Measurements from ENCODE around the gene MRPL38. TPM values are rescaled to one million over a fixed set of nuclear protein-coding genes. Genes with fewer than 3 reads are reported as not detected.

The MRPL38 gene
- polyA plus RNA-seq (2011; rRNA removed) (43.4 and 53.5 TPM in 2 replicates), polyA plus RNA-seq (2017; fragmentation: RNase III; extraction: RNeasy Plus Mini Kit Qiagen cat#74134 plus additional on column Dnase treatment) (102 to 105 TPM (median 104 TPM) in 3 replicates), polyA minus RNA-seq (2011; rRNA and poly(A)+ RNA removed) (63.6 and 110 TPM in 2 replicates)
- polyA plus RNA-seq (2012; cell fraction: cytosol; rRNA removed), result 126 and 151 TPM in 2 replicates
- 315 and 362 TPM in 2 replicates for polyA plus RNA-seq (2012; cell fraction: nucleus; rRNA removed)

DNA sequence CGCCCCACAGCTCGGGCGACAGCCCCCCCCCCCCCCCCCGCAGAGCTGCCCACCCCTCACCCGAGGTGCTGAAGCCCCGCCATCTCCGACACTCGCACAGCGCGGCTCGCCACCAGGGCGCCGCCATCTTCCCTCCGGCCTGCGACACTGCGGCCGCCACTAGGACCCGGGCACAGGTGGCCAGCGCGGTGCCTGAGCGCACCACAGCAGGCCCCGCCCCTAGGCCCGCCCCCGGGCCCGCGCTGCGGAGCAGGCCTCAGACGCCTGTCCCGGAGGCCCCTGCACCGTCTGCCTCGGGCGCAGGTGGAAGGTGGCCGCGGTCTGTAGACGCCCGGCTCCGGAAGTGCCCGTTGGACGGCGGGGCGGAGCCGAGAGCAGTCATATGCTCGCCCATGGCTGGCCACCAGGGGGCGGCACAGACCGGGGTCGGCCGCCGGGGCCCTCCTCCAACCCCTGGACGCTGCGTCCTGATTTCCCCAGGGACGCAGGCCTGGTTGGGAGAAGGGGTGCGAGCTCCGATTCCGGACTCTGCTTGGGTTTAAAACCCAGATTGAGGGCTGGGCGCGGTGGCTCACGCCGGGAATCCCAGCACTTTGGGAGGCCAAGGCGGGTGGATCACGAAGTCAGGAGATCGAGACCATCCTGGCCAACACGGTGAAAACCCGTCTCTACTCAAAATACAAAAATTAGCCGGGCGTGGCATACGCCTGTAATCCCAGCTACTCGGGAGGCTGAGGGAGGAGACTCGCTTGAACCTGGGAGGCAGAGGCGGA lies at the start of gene MRPL38:
Gene MRPL38 (minus strand): TSS at position 136 of the 773 bp plus-strand sequence. CDS start 9 bp downstream, at position 127.
- ChIA-PET POLR2A (interaction anchor here (0.5 to 3.2 kb wide), 17 partner anchors 8 to 918 kb away, joined by 3 to 18 read pairs (median 4); partner anchors contain the start of genes ACOX1, CDR2L, FBF1 and FOXJ1), CTCF (interaction anchor here (0.5 to 22.8 kb wide), 50 partner anchors 11 to 864 kb away, joined by 3 to 513 read pairs (median 5); partner anchors contain the start of genes ACOX1, CDK3, TEN1 and TRIM47)
- FAIRE-seq, result peak; percentile 67
- TF ChIP-seq NR3C1 (IDR thresholded peaks at IDR 0.05) (no peak), EHF (CRISPR knock-in tag; IDR thresholded peaks at IDR 0.05) (no peak), TP53 (CRISPR knock-in tag; IDR thresholded peaks at IDR 0.05) (no peak), FOSB (CRISPR knock-in tag; IDR thresholded peaks at IDR 0.05) (0 out of 2 replicates have a peak, but pooled peaks have one; percentile 66), ZNF302 (CRISPR knock-in tag; IDR thresholded peaks at IDR 0.05) (no peak), BHLHE40 (IDR thresholded peaks at IDR 0.05; ENCODE audit: low read depth, low read length) (no peak), BCL3 (IDR thresholded peaks at IDR 0.05) (no peak), CHD4 (IDR thresholded peaks at IDR 0.05; ENCODE audit: borderline replicate concordance) (peak; percentile 63; the same call in 1 of the 2 replicates), NPAS2 (CRISPR knock-in tag; IDR thresholded peaks at IDR 0.05; ENCODE audit: borderline replicate concordance) (no peak), SMC3 (IDR thresholded peaks at IDR 0.05) (peak; percentile 94), JUN (IDR thresholded peaks at IDR 0.05) (peak; percentile 63 to 98), CEBPB (IDR thresholded peaks at IDR 0.05) (peak in 1 of 2 experiments; percentile 30; a peak in 1 of 4 replicates), FOSL2 (IDR thresholded peaks at IDR 0.05) (no peak), FOSL2 (CRISPR knock-in tag; IDR thresholded peaks at IDR 0.05) (peak; percentile 61), HDAC2 (IDR thresholded peaks at IDR 0.05) (no peak), CBX2 (IDR thresholded peaks at IDR 0.05; ENCODE audit: borderline replicate concordance, low read depth) (no peak), MAZ (IDR thresholded peaks at IDR 0.05; ENCODE audit: borderline replicate concordance, low read depth, low read length) (peak; percentile 23; the same call in 1 of the 2 replicates), SREBF2 (IDR thresholded peaks at IDR 0.05) (no peak), ZC3H11A (IDR thresholded peaks at IDR 0.05) (no peak), MAFK (IDR thresholded peaks at IDR 0.05; ENCODE audit: partially characterized antibody) (no peak), HOXB13 (CRISPR knock-in tag; IDR thresholded peaks at IDR 0.05; ENCODE audit: low read depth) (no peak), EHMT2 (IDR thresholded peaks at IDR 0.05; ENCODE audit: low read depth) (no peak), KDM5A (IDR thresholded peaks at IDR 0.05) (peak; percentile 63), ESRRA (IDR thresholded peaks at IDR 0.05; ENCODE audit: borderline replicate concordance, low read length) (peak; percentile 81), ZFP36 (IDR thresholded peaks at IDR 0.05; ENCODE audit: borderline replicate concordance, partially characterized antibody) (no peak), RARB (CRISPR knock-in tag; IDR thresholded peaks at IDR 0.05) (no peak), PHF8 (IDR thresholded peaks at IDR 0.05; ENCODE audit: borderline replicate concordance, low read depth) (peak; percentile 84), FOXS1 (CRISPR knock-in tag; IDR thresholded peaks at IDR 0.05) (no peak), NFE2L2 (conservative IDR thresholded peaks at IDR 0.05; ENCODE audit: low read length) (no peak), ZSCAN20 (CRISPR knock-in tag; IDR thresholded peaks at IDR 0.05) (no peak), ATOH8 (CRISPR knock-in tag; IDR thresholded peaks at IDR 0.05; ENCODE audit: low read depth) (no peak)
- TF ChIP-seq, protein P1, sequence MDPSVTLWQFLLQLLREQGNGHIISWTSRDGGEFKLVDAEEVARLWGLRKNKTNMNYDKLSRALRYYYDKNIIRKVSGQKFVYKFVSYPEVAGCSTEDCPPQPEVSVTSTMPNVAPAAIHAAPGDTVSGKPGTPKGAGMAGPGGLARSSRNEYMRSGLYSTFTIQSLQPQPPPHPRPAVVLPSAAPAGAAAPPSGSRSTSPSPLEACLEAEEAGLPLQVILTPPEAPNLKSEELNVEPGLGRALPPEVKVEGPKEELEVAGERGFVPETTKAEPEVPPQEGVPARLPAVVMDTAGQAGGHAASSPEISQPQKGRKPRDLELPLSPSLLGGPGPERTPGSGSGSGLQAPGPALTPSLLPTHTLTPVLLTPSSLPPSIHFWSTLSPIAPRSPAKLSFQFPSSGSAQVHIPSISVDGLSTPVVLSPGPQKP (IDR thresholded peaks at IDR 0.05; ENCODE audit: low read depth, low read length), result peak; percentile 57; the same call in 1 of the 2 replicates
- TF ChIP-seq, protein P2, sequence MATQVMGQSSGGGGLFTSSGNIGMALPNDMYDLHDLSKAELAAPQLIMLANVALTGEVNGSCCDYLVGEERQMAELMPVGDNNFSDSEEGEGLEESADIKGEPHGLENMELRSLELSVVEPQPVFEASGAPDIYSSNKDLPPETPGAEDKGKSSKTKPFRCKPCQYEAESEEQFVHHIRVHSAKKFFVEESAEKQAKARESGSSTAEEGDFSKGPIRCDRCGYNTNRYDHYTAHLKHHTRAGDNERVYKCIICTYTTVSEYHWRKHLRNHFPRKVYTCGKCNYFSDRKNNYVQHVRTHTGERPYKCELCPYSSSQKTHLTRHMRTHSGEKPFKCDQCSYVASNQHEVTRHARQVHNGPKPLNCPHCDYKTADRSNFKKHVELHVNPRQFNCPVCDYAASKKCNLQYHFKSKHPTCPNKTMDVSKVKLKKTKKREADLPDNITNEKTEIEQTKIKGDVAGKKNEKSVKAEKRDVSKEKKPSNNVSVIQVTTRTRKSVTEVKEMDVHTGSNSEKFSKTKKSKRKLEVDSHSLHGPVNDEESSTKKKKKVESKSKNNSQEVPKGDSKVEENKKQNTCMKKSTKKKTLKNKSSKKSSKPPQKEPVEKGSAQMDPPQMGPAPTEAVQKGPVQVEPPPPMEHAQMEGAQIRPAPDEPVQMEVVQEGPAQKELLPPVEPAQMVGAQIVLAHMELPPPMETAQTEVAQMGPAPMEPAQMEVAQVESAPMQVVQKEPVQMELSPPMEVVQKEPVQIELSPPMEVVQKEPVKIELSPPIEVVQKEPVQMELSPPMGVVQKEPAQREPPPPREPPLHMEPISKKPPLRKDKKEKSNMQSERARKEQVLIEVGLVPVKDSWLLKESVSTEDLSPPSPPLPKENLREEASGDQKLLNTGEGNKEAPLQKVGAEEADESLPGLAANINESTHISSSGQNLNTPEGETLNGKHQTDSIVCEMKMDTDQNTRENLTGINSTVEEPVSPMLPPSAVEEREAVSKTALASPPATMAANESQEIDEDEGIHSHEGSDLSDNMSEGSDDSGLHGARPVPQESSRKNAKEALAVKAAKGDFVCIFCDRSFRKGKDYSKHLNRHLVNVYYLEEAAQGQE (IDR thresholded peaks at IDR 0.05), result no peak
- TF ChIP-seq, protein P3, sequence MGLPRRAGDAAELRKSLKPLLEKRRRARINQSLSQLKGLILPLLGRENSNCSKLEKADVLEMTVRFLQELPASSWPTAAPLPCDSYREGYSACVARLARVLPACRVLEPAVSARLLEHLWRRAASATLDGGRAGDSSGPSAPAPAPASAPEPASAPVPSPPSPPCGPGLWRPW (IDR thresholded peaks at IDR 0.05), result no peak

More for the DNA sequence above, at the start of gene MRPL38:
- H3K4me2 ChIP-seq, result peak within 1 kb of the TSS; percentile 96
- 2% methylated on average over 50 of the region's 69 CpGs for WGBS (ENCODE audit: missing lambda C conversion rate)
- peak within 1 kb of the TSS; percentile 86 to 93 for H3K27ac ChIP-seq
- H3K9me3 ChIP-seq, result no peaks in the 10 kb centered on the region
- peaks cover 22% of the 10 kb centered on the region for H3K4me1 ChIP-seq
- peak; percentile 97 to 98 for DNase-seq (ENCODE audit: low read depth in 1 of 2, low spot score in 1 of 2)
- H3K4me3 ChIP-seq, result peak within 1 kb of the TSS; percentile 87
- peak; percentile 96 to 97 for ATAC-seq

All from A549 (cell line).